H1 (cell line): ENCODE results near the gene CELF4. TPM values are rescaled to one million over a fixed set of nuclear protein-coding genes. Genes with fewer than 3 reads are reported as not detected.

ENCODE experiments used
- JUND ChIP-seq: IDR thresholded peaks from 2 replicates; pipeline ENCODE4 v1.6.1; 2011; ENCODE audit warnings: mild to moderate bottlenecking, improper control_type of control experiment, low read length
- SP2 ChIP-seq: IDR thresholded peaks from 2 replicates; pipeline ENCODE4 v1.6.1; 2012; ENCODE audit warnings: mild to moderate bottlenecking, low read length, inconsistent platforms
- polyA plus RNA-seq, 7 experiments: library from polyadenylated mRNA; depleted of rRNA in 3 of 7; stranded (reverse) in 5 of 7; unstranded in 2 of 7; fragments of >200 nt in 5 of 7; fragments of 200-250 nt in 2 of 7; gene quantifications; 1 replicate in 5 of 7; 2 replicates in 1 of 7; 4 replicates in 1 of 7; pipeline versions ENCODE4 v1.2.1 to v1.2.3, GENCODE V29; 2011 to 2013; ENCODE audit warnings: missing spikeins in 2 of 7, mixed read lengths in 2 of 7
- total RNA-seq: library from RNA; stranded (reverse); fragmentation: NEBNext Ultra II Directional; extraction: Animal tissue kit (Norgen Biotek cat#: 25700); gene quantifications from 2 replicates; pipeline ENCODE4 v1.2.1, GENCODE V29; 2021

CELF4 gene
- total and polyA plus RNA-seq, 2 of the 8 experiments (the other 6 are each of a cell fraction or from before 2014, with no cell fraction given), result 1.6 to 3.4 TPM

GRCh38 chr18:37491526-37491925 lies 74.1 kb downstream of the CELF4 start (continued):
- TF ChIP-seq SP2 (no peak), JUND (no peak)
